Pons (tissue), 1 donor: ENCODE measurements around the gene PIAS3.
"Not testable (repeated sequence)": the region's sequence is repeated elsewhere in the genome, so short reads cannot be mapped to it uniquely, and the experiment has no call there.

ENCODE experiments used
- DNase-seq: peaks from one replicate; pipeline ENCODE4 v3.0.0-alpha.2; 2016; ENCODE audit warnings: low spot score

PIAS3 gene

DNA sequence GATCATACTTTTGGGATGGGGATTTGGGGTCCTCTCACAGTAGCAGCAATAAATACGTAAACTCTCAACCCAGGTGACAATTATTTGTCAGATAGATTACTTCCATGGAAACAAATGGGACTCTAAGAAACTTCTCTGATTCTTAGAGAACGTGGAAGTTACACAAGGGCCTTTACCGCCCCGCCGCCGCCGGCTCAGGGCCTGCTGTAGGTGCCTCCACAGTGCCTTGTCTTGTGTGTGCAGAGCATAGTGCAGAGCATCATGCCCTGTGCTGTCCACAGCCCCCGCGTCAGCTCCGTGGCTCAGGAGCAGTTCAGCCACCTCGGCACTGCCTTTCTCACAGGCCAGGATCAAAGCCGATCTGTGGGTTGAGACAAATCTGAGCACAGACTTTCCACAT lies 15.8 kb upstream of the PIAS3 start:
- DNase-seq, result no peak

DNA sequence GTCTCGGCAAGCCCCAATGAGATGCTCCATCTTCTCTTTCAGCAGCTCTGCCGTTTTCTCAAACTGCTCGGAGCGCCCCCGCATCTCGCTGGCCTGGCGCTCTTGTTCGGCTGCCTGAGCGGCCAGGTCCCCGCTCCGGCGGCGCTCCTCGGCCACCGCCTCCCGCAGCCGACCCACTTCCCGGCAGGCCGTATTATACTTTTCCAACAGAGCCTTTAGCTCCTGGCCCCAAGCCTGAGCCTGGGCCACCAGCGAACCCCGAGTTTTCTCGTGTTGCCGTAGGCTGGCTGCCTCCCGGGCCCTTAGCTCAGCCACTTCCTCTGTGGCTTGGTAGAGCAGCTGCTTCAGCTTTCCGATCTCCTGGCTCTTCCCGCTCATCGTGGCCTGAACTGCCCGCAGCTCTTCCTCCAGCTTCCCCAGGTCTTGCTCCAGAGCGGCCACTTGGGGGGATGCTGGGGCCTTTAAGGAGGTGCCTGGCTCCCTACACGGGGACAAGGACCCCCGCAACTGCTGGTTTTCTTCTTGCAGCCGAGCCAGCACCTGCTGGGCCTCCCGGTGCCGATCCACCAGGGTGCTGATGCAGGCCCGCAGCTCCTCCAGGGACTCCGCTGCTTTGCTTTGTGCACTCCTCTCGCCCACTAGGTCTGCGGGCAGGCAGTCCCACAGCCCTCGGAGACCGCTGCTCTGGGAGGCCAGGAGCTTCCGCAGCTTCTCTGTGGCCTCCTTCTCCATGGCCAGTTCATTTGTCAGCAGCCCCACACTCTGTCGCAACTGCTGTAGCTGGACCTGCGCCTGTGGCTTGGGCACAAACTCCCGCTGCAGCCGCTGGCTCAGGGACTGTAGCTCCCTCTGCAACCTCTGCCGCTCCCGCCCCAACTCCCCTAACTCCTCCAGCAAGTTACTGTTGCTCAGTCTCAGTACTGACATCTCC lies 13.4 kb upstream of the PIAS3 start:
- DNase-seq, result no peak

DNA sequence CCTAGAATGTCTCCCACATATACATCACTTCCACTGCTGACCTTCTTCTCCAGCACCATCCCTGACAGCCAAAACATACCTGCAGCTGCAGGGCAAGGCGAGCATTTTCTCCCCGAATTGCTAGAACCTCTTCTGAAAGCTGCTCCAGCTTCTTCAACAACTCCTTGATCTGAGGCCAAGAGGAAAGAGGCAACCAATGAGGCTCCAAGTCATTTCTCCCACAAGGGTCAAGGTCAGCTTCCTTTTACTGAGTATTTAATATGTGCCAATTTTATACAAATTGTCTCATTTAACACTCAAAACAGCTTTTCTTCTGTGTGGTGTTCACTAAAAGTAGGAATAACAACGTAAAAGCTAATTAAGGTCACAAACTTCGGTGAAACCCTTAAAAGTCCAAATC lies 9.4 kb upstream of the PIAS3 start:
- DNase-seq, result no peak

- no peak for DNase-seq
Measured at GRCh38 chr1:145863282-145864018, 4.6 kb upstream of the PIAS3 start.

DNA sequence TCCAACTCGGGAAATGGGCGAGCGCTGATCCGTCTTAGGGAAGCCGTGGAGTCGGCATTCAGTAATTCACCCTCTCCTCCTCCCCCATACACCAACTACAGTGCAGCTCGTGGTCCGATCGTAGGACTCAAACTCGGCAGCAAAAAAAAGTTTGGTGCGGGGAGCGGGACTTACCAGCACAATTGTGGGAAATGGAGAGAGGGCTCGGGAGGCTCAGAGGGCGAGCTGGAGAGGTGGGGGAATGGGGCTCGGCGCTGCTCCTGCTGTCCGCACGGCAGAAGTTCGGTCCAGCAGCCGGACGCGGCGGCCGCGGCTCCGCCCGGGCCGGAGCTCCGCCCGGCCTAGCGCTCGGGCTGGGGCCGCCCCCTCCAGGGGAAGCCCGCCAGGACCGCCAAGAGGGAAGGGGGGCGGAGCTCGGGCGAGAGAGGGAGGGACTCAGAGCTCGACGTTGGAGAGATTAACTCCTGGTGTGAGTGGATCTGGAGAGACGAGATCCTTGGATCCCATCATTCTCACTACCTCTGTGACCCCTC lies 676 bp upstream of the PIAS3 start:
- DNase-seq, result peak; percentile 85

DNA sequence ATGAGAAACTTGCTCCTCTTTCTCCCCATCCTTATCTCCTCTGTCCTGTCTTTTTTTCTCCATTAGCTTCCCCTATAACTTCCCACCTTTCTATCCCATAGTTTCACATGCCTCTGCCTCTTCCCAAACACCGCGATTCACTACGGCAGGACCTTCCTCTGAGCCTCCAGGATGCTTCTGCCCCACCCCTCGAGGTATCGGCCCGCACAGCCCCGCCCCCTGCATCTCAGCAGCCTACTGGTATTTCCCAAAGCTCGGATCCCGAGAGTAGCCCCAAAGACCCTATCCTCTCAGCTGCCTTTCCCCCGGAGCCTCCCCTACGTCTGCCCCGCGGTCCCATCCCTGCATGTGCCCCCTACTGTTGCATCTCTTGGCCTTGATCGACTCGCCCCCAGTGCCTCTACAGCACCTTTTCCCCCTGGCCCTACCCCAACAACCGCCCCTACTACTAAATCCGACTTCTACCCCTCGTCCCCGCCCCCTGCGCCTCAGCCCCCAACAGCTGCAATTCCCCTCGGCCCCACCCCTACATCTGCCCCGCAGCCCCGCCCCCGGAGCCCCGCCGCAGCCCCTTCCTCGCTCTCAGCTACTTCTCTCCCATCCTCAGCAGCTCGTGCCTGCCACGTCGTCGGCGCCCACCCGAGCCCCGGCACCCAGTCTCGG lies 512 bp downstream of the PIAS3 start:
- no peak for DNase-seq

DNA sequence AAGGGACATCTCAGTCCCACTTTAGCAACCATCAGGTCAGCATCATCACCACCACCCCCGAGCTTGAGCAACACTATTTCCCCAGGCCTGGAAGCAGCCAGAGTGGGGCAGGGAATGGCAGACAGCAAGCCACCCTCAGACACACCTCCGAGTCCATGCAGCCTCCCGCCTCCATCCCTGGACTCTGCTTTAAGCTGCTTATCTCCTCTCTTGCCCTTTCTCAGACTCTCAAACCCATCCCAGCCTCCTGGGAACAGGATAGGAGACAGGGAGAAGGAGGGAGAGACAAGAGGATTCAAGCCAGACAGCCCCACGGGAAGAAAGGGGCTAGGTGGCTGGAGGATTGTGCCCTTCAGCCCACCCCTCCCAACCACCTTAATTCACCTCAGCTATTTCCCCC lies 1.7 kb downstream of the PIAS3 start:
- no peak for DNase-seq

DNA sequence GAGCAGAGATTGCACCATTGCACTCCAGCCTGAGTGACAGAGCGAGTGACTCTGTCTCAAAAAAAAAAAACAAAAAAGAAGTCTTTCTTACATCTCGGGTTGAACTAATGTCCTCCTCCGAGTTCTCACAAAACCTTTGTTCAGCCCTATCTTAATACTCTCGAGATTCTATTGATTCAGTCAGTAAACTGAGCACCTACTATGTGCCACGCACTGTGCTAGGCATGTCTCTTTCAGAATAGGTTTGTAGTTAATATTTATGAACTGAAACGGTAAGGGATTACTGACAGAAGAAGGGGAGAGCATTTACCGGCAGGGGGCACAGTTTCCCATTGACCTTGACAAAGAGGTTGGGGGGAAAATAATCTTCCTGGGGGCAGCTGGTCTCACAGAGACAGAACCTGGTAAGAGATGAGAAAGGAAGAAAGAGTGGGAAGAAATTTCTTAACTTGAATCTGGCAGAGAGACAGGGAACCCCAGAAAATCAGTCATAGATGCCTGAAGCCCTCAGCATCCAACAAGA lies 3.4 kb downstream of the PIAS3 start:
- no peak for DNase-seq

- no peak for DNase-seq
Measured at GRCh38 chr1:145849356-145850160, 9.3 kb downstream of the PIAS3 start.

DNA sequence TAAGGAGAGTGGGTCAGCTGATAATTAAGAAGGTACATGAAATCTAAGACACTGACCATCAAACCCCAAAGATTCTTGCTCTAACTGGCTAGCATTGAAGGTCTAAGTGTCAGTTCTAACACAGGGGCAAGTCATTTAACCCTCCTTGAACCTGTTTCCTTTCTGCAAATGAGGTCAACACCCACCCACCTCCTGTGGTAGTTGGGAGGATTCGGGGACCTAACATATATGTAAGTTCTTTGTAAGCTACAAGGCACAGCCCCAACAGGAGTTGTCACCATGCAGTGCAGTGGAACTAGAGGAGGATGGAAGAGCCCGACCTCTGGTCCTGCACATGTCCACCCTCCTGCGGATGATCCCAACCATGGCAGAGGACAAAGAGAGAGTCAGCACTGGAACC lies 11.1 kb downstream of the PIAS3 start:
- no peak for DNase-seq

DNA sequence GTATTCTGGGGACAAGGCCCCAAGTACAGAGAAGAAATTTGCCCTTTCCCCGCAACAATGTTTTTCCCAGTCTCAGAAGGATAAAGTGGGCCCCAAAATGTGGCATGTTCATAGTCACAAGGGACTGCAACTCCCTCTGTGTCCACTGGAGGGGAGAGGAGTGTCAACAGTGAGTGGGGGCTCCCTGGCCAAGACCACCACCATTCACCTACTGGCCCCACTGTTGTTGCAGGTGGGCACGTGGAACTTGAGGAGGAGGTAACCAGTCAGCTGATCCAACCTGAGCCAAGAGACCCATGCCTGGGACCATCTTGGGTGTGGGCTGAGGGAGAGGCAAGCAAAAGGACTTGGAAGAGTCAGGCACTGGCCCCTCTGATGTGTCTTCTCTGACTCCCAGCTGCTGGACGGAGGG lies 12.7 kb downstream of the PIAS3 start:
- no peak for DNase-seq

DNA sequence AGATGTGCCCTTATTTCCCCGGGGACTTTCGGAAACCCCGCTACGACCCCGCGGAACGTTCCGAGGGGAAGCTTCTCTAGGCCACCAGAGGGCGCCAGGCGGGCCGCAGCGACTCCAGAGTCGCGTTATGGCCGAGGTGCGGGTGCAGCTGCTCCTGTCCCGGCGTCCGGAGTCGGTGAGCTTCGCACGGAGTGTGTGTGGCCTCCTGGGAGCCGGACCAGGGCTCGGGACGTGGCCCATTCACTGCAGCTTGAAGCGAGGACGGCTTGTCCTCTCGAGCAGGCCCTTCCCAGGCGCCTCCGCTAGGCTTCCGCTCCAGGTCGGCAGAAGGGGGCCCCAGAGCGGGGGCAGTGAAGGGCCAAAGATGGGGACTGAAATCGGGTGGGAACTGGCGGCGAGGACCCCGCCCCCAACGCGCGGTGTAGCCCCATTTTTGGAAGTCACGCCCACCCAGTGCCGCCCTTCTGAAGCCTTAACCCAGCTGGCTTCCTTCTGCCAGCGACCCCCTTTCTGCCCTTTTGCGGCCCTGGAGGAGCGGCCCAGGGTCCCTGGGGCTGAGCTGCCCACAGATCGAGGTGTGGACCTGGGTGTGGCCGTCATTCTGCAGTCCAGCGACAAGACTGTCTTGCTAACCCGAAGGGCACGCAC lies 13.2 kb downstream of the PIAS3 start, which contains the start of gene NUDT17:
Gene NUDT17 (plus strand): TSS at position 117 of the 648 bp plus-strand sequence. CDS start 11 bp downstream, at position 128.
- DNase-seq, result no peak

DNA sequence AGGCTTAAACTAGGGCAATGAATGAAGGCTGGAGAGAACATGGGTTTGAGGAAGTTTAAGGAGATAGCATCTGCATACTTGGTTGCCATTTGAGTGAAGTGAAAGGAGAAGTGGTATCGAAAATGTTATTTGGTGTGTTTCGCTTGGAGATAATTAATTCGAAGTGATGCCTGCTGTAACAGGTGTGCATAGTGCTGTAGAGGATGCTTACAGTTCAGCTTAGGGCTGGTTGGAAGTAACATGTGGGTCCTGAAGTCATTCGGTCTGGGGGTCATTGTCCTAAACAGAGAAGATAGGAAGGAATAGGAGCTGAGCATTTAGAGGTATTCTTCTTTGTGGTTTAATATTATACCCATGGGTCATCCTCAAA lies 13.8 kb downstream of the PIAS3 start:
- peak; percentile 56 for DNase-seq

- DNase-seq, result no peak
Measured at GRCh38 chr1:145843031-145843430, 15.8 kb downstream of the PIAS3 start.

- DNase-seq, result no peak
Measured at GRCh38 chr1:145837656-145838055, 21.2 kb downstream of the PIAS3 start.

GRCh38 chr1:145830810-145831209 lies 28.1 kb downstream of the PIAS3 start:
- DNase-seq, result not testable (repeated sequence)

- DNase-seq, result no peak
Measured at GRCh38 chr1:145828367-145829026, 30.4 kb downstream of the PIAS3 start.

DNA sequence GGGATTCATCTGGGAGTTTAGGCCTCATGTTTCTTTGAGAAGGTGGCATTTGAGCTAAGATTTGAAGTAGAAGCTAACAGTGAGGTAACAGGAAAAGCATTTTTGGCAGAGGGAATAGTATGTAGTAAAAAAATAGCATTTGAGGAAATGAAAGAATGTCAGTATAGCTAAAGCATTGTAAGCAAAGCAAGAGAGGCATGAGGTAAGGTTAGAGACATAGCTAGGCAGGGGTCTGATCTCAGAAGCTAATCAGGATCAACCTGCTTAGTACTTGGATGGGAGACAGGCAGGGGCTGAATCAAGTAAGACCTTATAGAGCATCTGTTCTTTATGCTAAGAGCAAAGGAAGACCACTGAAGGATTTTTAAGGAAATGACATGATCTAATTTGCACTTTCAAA lies 30.9 kb downstream of the PIAS3 start:
- DNase-seq, result no peak

DNA sequence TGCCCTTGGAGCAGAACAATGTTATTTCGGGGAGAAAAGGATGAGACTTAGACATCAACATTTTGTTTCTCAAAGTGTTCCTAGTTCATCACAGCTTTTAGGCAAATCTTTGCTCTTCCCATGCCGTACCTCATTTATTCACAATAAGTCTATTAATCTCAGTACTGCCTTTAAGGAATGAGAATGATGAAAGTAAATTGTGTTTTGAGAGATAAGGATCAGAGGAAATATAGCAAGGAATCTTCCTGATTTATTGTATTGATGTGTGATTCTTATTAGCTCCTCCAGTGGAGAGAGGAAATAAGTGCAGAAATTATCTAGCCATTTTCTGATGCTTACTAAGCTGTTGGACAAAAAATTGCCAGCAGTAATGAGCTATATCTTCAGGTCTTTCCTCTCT lies 32.9 kb downstream of the PIAS3 start:
- no peak for DNase-seq

- DNase-seq, result peak; percentile 57
Measured at GRCh38 chr1:145824499-145824842, 34.4 kb downstream of the PIAS3 start.
